Hepatocyte (in vitro differentiated cells): ENCODE results near the gene CLIP4. TPM values are rescaled to one million over a fixed set of nuclear protein-coding genes. Genes with fewer than 3 reads are reported as not detected.

Experiments used
- DNase-seq: peaks from one replicate; pipeline ENCODE4 v3.0.0-alpha.2; 2016; ENCODE audit warnings: low spot score
- H2AFZ ChIP-seq: fragments of 200-600 bp; sonication (generic); 2 replicates; pipeline ENCODE4 v1.6.0; 2016; ENCODE audit warnings: antibody characterized with exemption, mild to moderate bottlenecking
- H3K27ac ChIP-seq: fragments of 200-600 bp; sonication (generic); 2 replicates; pipeline ENCODE4 v1.5.1; 2016; ENCODE audit warnings: mild to moderate bottlenecking
- H3K27me3 ChIP-seq: fragments of 200-600 bp; sonication (generic); 2 replicates; pipeline ENCODE4 v1.6.1; 2016
- H3K36me3 ChIP-seq: fragments of 200-600 bp; sonication (generic); replicated peaks from 2 replicates; pipeline ENCODE4 v1.5.1; 2016; ENCODE audit warnings: low read depth; ENCODE audit not compliant: insufficient read depth
- H3K4me1 ChIP-seq: fragments of 200-600 bp; sonication (generic); 2 replicates; pipeline ENCODE4 v1.5.1; 2016; ENCODE audit warnings: mild to moderate bottlenecking, moderate library complexity; ENCODE audit not compliant: insufficient read depth
- H3K4me2 ChIP-seq: fragments of 200-600 bp; sonication (generic); 2 replicates; pipeline ENCODE4 v1.6.0; 2016
- H3K4me3 ChIP-seq: fragments of 200-600 bp; sonication (generic); 2 replicates; pipeline ENCODE4 v1.5.1; 2016; ENCODE audit warnings: mild to moderate bottlenecking
- H3K79me2 ChIP-seq: fragments of 200-600 bp; sonication (generic); 2 replicates; pipeline ENCODE4 v1.6.0; 2017; ENCODE audit warnings: mild to moderate bottlenecking
- H3K9me2 ChIP-seq: fragments of 200-600 bp; sonication (generic); replicated peaks from 2 replicates; pipeline ENCODE4 v1.6.0; 2017; ENCODE audit warnings: mild to moderate bottlenecking; ENCODE audit not compliant: insufficient read depth
- H3K9me3 ChIP-seq: fragments of 200-600 bp; sonication (generic); 2 replicates; pipeline ENCODE4 v1.5.1; 2016; ENCODE audit warnings: low read depth, mild to moderate bottlenecking
- H4K20me1 ChIP-seq: fragments of 200-600 bp; sonication (generic); 2 replicates; pipeline ENCODE4 v1.6.0; 2016; ENCODE audit warnings: mild to moderate bottlenecking; ENCODE audit not compliant: insufficient read depth, poor library complexity, severe bottlenecking
- CTCF ChIP-seq: fragments of 200-600 bp; sonication (generic); IDR thresholded peaks from 2 replicates; pipeline ENCODE4 v1.5.1; 2016; ENCODE audit warnings: antibody characterized with exemption, mild to moderate bottlenecking; ENCODE audit not compliant: poor library complexity
- EZH2 ChIP-seq: fragments of 200-600 bp; sonication (generic); IDR thresholded peaks from 2 replicates; pipeline ENCODE4 v1.6.1; 2016; ENCODE audit warnings: antibody characterized with exemption, mild to moderate bottlenecking, borderline replicate concordance
- EZH2phosphoT487 ChIP-seq: fragments of 200-600 bp; sonication (generic); IDR thresholded peaks from one replicate; pipeline ENCODE4 v1.6.1; 2018; ENCODE audit warnings: antibody characterized with exemption, mild to moderate bottlenecking, low read depth, moderate library complexity; ENCODE audit not compliant: unreplicated experiment, severe bottlenecking
- WGBS: methylation state at CpG from one replicate; pipeline ENCODE4 v1.1.6; 2016; ENCODE audit warnings: low lambda C conversion rate; ENCODE audit errors: missing lambda C conversion rate; 5-methylcytosine and 5-hydroxymethylcytosine counted together
- polyA plus RNA-seq: library from polyadenylated mRNA; unstranded; fragments of >200 nt; fragmentation: Nextera tagmentation; extraction: Ambion mirVana; gene quantifications from 2 replicates; pipeline ENCODE4 v1.2.1, GENCODE V29; 2016
- total RNA-seq: library from RNA; depleted of rRNA; stranded (reverse); fragments of >200 nt; gene quantifications from 2 replicates; pipeline ENCODE4 v1.2.3, GENCODE V29; 2014

CLIP4 gene
- total and polyA plus RNA-seq, 2 experiments from 2014 or later = 17.3 to 35.6 TPM

GRCh38 chr2:29202819-29203495 is 87.7 kb downstream of the CLIP4 start:
- H3K27ac ChIP-seq = no peak overlapping the region
- H3K9me2 ChIP-seq = no peaks in the 10 kb centered on the region
- no peaks in the 10 kb centered on the region for H4K20me1 ChIP-seq
- H2AFZ ChIP-seq = no peak overlapping the region
- no peaks in the 10 kb centered on the region for H3K79me2 ChIP-seq
- WGBS = 76% methylated on average over 5 of the region's 5 CpGs
- H3K9me3 ChIP-seq = no peaks in the 10 kb centered on the region
- H3K4me1 ChIP-seq = no peaks in the 10 kb centered on the region
- TF ChIP-seq EZH2 (no peak), CTCF (no peak), EZH2phosphoT487 (no peak)
- no peak for DNase-seq
- no peaks in the 10 kb centered on the region for H3K36me3 ChIP-seq
- H3K4me3 ChIP-seq = no peak overlapping the region
- no peak overlapping the region for H3K4me2 ChIP-seq
- H3K27me3 ChIP-seq = no peaks in the 10 kb centered on the region

- TF ChIP-seq EZH2phosphoT487 = no peak
- no peak for TF ChIP-seq CTCF
- no peak for TF ChIP-seq EZH2
- Histone ChIP-seq H4K20me1 (no peaks in the 10 kb centered on the region), H3K9me3 (no peaks in the 10 kb centered on the region), H3K9me2 (no peaks in the 10 kb centered on the region), H3K4me3 (no peak overlapping the region), H3K79me2 (no peaks in the 10 kb centered on the region), H2AFZ (no peak overlapping the region), H3K36me3 (no peaks in the 10 kb centered on the region), H3K27me3 (no peaks in the 10 kb centered on the region), H3K27ac (no peak overlapping the region), H3K4me2 (no peak overlapping the region), H3K4me1 (no peaks in the 10 kb centered on the region)
- no peak for DNase-seq
- WGBS = 63% methylated on average over 5 of the region's 5 CpGs
Observed at GRCh38 chr2:29206941-29207340, 91.7 kb downstream of the CLIP4 start.

GRCh38 chr2:29207352-29208148 is 92.3 kb downstream of the CLIP4 start:
- Histone ChIP-seq H3K27ac (no peak overlapping the region), H4K20me1 (no peaks in the 10 kb centered on the region), H3K4me3 (no peak overlapping the region), H3K9me2 (no peaks in the 10 kb centered on the region), H3K9me3 (no peaks in the 10 kb centered on the region), H3K27me3 (no peaks in the 10 kb centered on the region), H3K4me2 (no peak overlapping the region), H3K4me1 (no peaks in the 10 kb centered on the region), H2AFZ (no peak overlapping the region), H3K79me2 (no peaks in the 10 kb centered on the region), H3K36me3 (no peaks in the 10 kb centered on the region)
- no peak for TF ChIP-seq EZH2phosphoT487
- no peak for TF ChIP-seq CTCF
- no peak for TF ChIP-seq EZH2
- 88% methylated on average over 3 of the region's 3 CpGs for WGBS
- no peak for DNase-seq
